BJ (cell line): ENCODE results near the gene ACTA2. TPM values are rescaled to one million over a fixed set of nuclear protein-coding genes. Genes with fewer than 3 reads are reported as not detected.
A peak's percentile ranks its signal among the peaks of the same experiment; 100 is the strongest.

Source experiments
- CTCF ChIA-PET: fragments of 350-600 bp; formaldehyde crosslinking; extraction: SDS; loops from one replicate; lab custom pipeline; 2021; ENCODE audit warnings: antibody characterized with exemption, inconsistent platforms; lab: Yijun Ruan, JAX
- POLR2A ChIA-PET: fragments of 300-600 bp; sonication (Branson Sonifier 250); formaldehyde crosslinking; extraction: SDS; loops from one replicate; lab custom pipeline; 2021; ENCODE audit warnings: antibody characterized with exemption; lab: Charles Lee
- DNase-seq: peaks from one replicate; pipeline ENCODE4 v3.0.0-alpha.2; 2011; ENCODE audit warnings: low read depth
- H3K27me3 ChIP-seq: 2 replicates; pipeline ENCODE4 v1.6.0; 2011; ENCODE audit warnings: low read length; ENCODE audit not compliant: control insufficient read depth, insufficient read depth
- H3K36me3 ChIP-seq: 2 replicates; pipeline ENCODE4 v1.5.1; 2011; ENCODE audit warnings: low read length; ENCODE audit not compliant: control insufficient read depth, insufficient read depth
- H3K4me3 ChIP-seq: 2 replicates; pipeline ENCODE4 v1.5.1; 2011; ENCODE audit warnings: low read depth, mild to moderate bottlenecking, control low read depth, low read length
- polyA plus RNA-seq: library from polyadenylated mRNA; depleted of rRNA; stranded (reverse); fragments of >200 nt; gene quantifications from 2 replicates; pipeline ENCODE4 v1.2.3, GENCODE V29; 2011
- TF ChIP-seq, protein P1 (sequence below): IDR thresholded peaks from 2 replicates; pipeline ENCODE4 v1.5.1; 2011; ENCODE audit warnings: low read depth, mild to moderate bottlenecking, control low read depth, inconsistent platforms, low read length, moderate library complexity; ENCODE audit not compliant: insufficient read depth

Gene ACTA2
- polyA plus RNA-seq, 1 experiment: 1,821 TPM

DNA sequence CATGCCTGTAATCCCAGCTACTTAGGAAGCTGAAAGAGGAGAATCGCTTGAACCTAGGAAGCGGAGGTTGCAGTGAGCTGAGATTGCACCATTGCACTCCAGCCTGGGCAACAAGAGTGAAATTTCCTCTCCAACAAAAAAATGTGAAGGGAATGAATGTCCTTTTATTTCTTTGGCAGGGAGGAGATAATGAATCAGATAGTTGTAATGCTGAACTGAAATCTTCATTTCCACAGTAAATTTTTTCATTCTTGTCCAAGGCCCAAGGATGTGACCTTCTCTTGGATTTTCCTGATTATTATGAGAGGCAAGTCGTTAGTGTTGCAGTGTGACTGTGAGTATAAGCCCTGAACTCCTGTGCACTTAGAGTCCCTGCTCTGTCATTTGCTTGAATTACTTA is 59.0 kb downstream of the ACTA2 start:
- DNase-seq: peak; percentile 50
- POLR2A ChIA-PET: interaction anchor here (0.6 kb wide), 1 partner anchor 8 kb away, joined by 3 read pairs; no protein-coding TSS in a partner anchor

GRCh38 chr10:88892222-88892967 is 60.2 kb downstream of the ACTA2 start:
- TF ChIP-seq, protein P1, sequence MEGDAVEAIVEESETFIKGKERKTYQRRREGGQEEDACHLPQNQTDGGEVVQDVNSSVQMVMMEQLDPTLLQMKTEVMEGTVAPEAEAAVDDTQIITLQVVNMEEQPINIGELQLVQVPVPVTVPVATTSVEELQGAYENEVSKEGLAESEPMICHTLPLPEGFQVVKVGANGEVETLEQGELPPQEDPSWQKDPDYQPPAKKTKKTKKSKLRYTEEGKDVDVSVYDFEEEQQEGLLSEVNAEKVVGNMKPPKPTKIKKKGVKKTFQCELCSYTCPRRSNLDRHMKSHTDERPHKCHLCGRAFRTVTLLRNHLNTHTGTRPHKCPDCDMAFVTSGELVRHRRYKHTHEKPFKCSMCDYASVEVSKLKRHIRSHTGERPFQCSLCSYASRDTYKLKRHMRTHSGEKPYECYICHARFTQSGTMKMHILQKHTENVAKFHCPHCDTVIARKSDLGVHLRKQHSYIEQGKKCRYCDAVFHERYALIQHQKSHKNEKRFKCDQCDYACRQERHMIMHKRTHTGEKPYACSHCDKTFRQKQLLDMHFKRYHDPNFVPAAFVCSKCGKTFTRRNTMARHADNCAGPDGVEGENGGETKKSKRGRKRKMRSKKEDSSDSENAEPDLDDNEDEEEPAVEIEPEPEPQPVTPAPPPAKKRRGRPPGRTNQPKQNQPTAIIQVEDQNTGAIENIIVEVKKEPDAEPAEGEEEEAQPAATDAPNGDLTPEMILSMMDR: no peak
- no peak for DNase-seq
- Histone ChIP-seq H3K36me3 (no peaks in the 10 kb centered on the region), H3K4me3 (no peak overlapping the region), H3K27me3 (no peaks in the 10 kb centered on the region)
- CTCF ChIA-PET: interaction anchor here (1.0 to 1.6 kb wide), 3 partner anchors 31 to 42 kb away, joined by 3 to 5 read pairs (median 3); no protein-coding TSS in a partner anchor
- POLR2A ChIA-PET: interaction anchor here (0.7 kb wide), 1 partner anchor 427 kb away, joined by 3 read pairs; no protein-coding TSS in a partner anchor

More for the DNA sequence above, 59.0 kb downstream of the ACTA2 start:
- TF ChIP-seq, protein P1: no peak
- Histone ChIP-seq H3K36me3 (no peaks in the 10 kb centered on the region), H3K27me3 (no peaks in the 10 kb centered on the region), H3K4me3 (no peak overlapping the region)
- CTCF ChIA-PET: interaction anchor here (0.7 to 1.1 kb wide), 2 partner anchors 30 to 41 kb away, joined by 3 read pairs; no protein-coding TSS in a partner anchor

- DNase-seq: no peak
- POLR2A ChIA-PET: no interaction called here
- Histone ChIP-seq H3K4me3 (no peak overlapping the region), H3K27me3 (no peaks in the 10 kb centered on the region), H3K36me3 (no peaks in the 10 kb centered on the region)
- CTCF ChIA-PET: interaction anchor here (0.9 to 1.4 kb wide), 2 partner anchors 42 to 55 kb away, joined by 3 to 5 read pairs; no protein-coding TSS in a partner anchor
- TF ChIP-seq, protein P1: no peak
Measured at GRCh38 chr10:88890681-88891381, 61.7 kb downstream of the ACTA2 start.

GRCh38 chr10:88889559-88890337 is 62.8 kb downstream of the ACTA2 start:
- TF ChIP-seq, protein P1: no peak
- DNase-seq: no peak
- ChIA-PET CTCF (interaction anchor here (1.4 kb wide), 1 partner anchor 54 kb away, joined by 5 read pairs; no protein-coding TSS in a partner anchor), POLR2A (no interaction called here)
- Histone ChIP-seq H3K4me3 (no peak overlapping the region), H3K36me3 (no peaks in the 10 kb centered on the region), H3K27me3 (no peaks in the 10 kb centered on the region)
